Stimulated activated naive CD8-positive, alpha-beta T cell treated with anti-CD3 and anti-CD28 coated beads, Interleukin-15, amount 100 ng/mL, for 72 hours (primary cell): Measurements from ENCODE around the gene SLC39A6.
"Not testable (repeated sequence)": the region's sequence is repeated elsewhere in the genome, so short reads cannot be mapped to it uniquely, and the experiment has no call there.

Experiments
- ATAC-seq: fragments of 150-1000 bp; cut with Tn5 transposase; 2 replicates; pipeline ENCODE4 v1.10.0; 2021; ENCODE audit warnings: mild to moderate bottlenecking, moderate library complexity
- DNase-seq, 2 donors: peaks; one replicate each; pipeline ENCODE4 v3.0.0; 2021 to 2022
- H3K27ac Mint-ChIP-seq, 2 donors: one replicate each; pipeline ENCODE4 v1.8.0; 2022; ENCODE audit warnings: mild to moderate bottlenecking in 2 of 2, mixed read lengths in 2 of 2, moderate library complexity in 2 of 2
- H3K27me3 Mint-ChIP-seq: one replicate; pipeline ENCODE4 v1.8.0; 2022; ENCODE audit warnings: mixed read lengths
- H3K4me1 Mint-ChIP-seq: one replicate; pipeline ENCODE4 v1.8.0; 2022; ENCODE audit warnings: mild to moderate bottlenecking, mixed read lengths
- H3K4me3 Mint-ChIP-seq, 2 donors: one replicate each; pipeline ENCODE4 v1.8.0; 2022; ENCODE audit warnings: mild to moderate bottlenecking in 2 of 2, mixed read lengths in 2 of 2, moderate library complexity in 1 of 2
- H3K9me3 Mint-ChIP-seq, 2 donors: one replicate each; pipeline ENCODE4 v1.8.0; 2022; ENCODE audit warnings: mixed read lengths in 2 of 2

SLC39A6 gene

DNA sequence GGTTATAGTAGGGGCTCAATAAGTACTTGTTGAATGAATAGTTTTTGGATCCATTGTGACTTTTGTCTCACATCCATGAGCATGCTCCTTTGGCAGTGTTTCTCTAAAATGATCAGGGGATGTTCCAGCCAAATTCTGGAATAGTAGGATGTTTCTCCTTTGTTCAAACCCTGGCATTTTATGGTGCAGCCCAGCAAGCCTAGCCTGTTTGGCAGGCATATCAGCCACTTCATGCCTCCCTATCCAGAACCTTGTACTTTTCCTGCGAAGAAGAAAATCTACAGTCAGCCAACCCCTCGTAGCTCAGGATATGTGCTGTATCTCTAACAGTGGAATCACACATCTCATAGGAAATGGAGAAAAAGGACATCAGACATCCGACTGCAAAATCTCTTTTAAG, 34.7 kb downstream of the SLC39A6 start:
- no peak overlapping the region for H3K27ac Mint-ChIP-seq
- no peak for ATAC-seq
- H3K4me3 Mint-ChIP-seq: no peak overlapping the region
- H3K9me3 Mint-ChIP-seq: no peaks in the 10 kb centered on the region
- no peaks in the 10 kb centered on the region for H3K27me3 Mint-ChIP-seq
- no peak for DNase-seq
- no peaks in the 10 kb centered on the region for H3K4me1 Mint-ChIP-seq

DNA sequence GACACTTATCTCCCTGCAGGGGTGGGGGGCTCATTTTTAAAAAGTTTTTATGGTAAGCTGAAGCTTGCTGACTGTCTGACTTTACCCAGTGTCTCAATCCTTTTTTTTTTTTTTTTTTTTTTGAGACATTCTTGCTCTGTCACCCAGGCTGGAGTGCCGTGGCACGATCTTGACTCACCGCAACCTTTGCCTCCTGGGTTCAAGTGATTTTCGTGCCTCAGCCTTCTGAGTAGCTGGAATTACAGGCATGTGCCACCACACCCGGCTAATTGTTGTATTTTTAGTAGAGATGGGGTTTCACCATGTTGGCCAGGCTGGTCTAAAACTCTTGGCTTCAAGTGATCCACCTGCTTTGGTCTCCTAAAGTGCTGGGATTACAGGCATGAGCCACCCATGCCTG, 37.0 kb downstream of the SLC39A6 start:
- H3K4me1 Mint-ChIP-seq, DNase-seq, ATAC-seq, H3K27me3 Mint-ChIP-seq, H3K4me3 Mint-ChIP-seq, H3K27ac Mint-ChIP-seq, H3K9me3 Mint-ChIP-seq: not testable (repeated sequence)

- Mint-ChIP-seq H3K4me3 (no peak overlapping the region), H3K4me1 (peaks cover 2% of the 10 kb centered on the region), H3K9me3 (no peaks in the 10 kb centered on the region), H3K27me3 (no peaks in the 10 kb centered on the region), H3K27ac (no peak overlapping the region)
- ATAC-seq (no peak), DNase-seq (no peak)
Measured at GRCh38 chr18:36089001-36089400, 40.1 kb downstream of the SLC39A6 start.

DNA sequence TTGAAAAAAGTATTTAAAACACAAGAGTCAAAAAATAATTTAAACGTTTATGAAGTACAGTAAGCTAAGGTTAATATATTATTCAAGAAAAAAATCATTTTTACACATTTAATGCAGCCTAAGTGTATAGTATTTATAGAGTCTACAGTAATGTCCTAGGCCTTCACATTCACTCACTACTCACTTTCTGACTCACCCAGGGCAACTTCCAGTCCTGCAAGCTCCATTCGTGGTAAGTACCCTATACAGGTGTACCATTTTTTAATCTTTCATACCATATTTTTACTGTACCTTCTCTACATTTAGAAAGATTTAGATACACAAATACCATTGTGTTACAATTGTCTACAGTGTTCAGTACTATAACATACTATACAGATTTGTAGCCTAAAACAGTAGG, 40.9 kb downstream of the SLC39A6 start:
- no peak overlapping the region for H3K4me3 Mint-ChIP-seq
- no peak for ATAC-seq
- H3K27ac Mint-ChIP-seq: no peak overlapping the region
- H3K4me1 Mint-ChIP-seq: peaks cover 9% of the 10 kb centered on the region
- DNase-seq: no peak
- no peaks in the 10 kb centered on the region for H3K9me3 Mint-ChIP-seq
- H3K27me3 Mint-ChIP-seq: no peaks in the 10 kb centered on the region

GRCh38 chr18:36086186-36086585, 43.0 kb downstream of the SLC39A6 start:
- DNase-seq (no peak), ATAC-seq (no peak)
- H3K4me1 Mint-ChIP-seq: peaks cover 9% of the 10 kb centered on the region

DNA sequence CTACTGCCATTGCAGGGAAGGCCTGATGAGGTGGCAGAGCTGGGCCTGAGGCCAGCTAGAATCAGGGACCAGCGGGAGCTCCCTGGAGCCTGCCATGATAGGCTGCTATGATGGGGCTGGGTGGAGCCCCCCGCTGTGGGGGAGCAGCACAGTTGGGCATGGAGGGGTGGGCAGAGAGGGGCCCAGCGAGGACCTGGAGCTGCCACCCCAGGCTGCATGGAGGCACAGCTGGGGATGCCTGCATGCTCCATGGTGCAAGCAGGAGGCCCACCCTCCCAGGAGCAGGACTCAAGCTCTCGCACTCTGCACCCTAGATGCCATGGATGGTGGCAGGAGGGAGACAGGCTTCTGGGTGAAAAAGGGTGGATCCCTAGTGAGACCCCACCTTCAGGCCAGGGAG, 43.9 kb downstream of the SLC39A6 start:
- Mint-ChIP-seq H3K4me3 (no peak overlapping the region), H3K4me1 (peaks cover 9% of the 10 kb centered on the region), H3K9me3 (peaks cover 9 to 20% of the 10 kb centered on the region in 2 donors), H3K27ac (no peak overlapping the region), H3K27me3 (no peaks in the 10 kb centered on the region)
- no peak for ATAC-seq
- no peak for DNase-seq

More at GRCh38 chr18:36086186-36086585, 43.0 kb downstream of the SLC39A6 start:
- Mint-ChIP-seq H3K9me3 (peaks cover 6 to 10% of the 10 kb centered on the region in 2 donors), H3K27ac (no peak overlapping the region), H3K4me3 (no peak overlapping the region), H3K27me3 (no peaks in the 10 kb centered on the region)

DNA sequence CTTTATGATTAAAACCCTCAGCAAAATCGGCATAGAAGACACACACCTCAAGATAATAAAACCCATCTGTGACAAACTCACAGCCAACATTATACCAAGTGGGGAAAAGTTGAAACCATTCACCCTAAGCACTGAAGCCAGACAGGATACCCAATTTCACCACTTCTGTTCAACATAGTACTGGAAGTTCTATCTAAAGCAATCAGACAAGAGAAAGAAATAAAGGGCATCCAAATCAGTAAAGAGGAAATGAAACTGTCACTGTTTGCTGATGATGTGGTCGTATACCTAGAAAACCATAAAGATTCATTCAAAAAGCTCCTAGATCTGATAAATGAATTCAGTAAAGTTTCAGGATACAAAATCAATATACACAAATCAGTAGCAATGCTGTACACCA, 45.4 kb downstream of the SLC39A6 start:
- Mint-ChIP-seq H3K27me3 (no peaks in the 10 kb centered on the region), H3K4me3 (no peak overlapping the region), H3K4me1 (peaks cover 9% of the 10 kb centered on the region), H3K27ac (no peak overlapping the region), H3K9me3 (peaks cover 17 to 25% of the 10 kb centered on the region in 2 donors)
- DNase-seq (no peak), ATAC-seq (peak; percentile 60)

- H3K9me3 Mint-ChIP-seq: peaks cover 17 to 25% of the 10 kb centered on the region in 2 donors
- not testable (repeated sequence) for H3K4me3 Mint-ChIP-seq, ATAC-seq, H3K4me1 Mint-ChIP-seq, DNase-seq, H3K27ac Mint-ChIP-seq, H3K27me3 Mint-ChIP-seq
Measured at GRCh38 chr18:36081118-36081517, 48.0 kb downstream of the SLC39A6 start.

GRCh38 chr18:36078751-36079529, 50.2 kb downstream of the SLC39A6 start:
- Mint-ChIP-seq H3K4me1 (peaks cover 6% of the 10 kb centered on the region), H3K9me3 (peaks cover 17 to 25% of the 10 kb centered on the region in 2 donors), H3K27me3 (no peaks in the 10 kb centered on the region), H3K27ac (no peak overlapping the region), H3K4me3 (no peak overlapping the region)
- DNase-seq: no peak
- no peak for ATAC-seq

DNA sequence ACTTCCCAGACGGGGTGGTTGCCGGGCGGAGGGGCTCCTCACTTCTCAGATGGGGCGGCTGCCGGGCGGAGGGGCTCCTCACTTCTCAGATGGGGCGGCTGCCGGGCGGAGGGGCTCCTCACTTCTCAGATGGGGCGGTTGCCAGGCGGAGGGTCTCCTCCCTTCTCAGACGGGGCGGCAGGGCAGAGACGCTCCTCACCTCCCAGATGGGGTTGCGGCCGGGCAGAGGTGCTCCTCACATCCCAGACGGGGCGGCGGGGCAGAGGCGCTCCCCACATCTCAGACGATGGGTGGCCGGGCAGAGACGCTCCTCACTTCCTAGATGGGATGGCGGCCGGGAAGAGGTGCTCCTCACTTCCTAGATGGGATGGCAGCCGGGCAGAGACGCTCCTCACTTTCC, 51.4 kb downstream of the SLC39A6 start:
- not testable (repeated sequence) for H3K27me3 Mint-ChIP-seq, H3K4me3 Mint-ChIP-seq, ATAC-seq, H3K4me1 Mint-ChIP-seq, H3K27ac Mint-ChIP-seq, DNase-seq
- H3K9me3 Mint-ChIP-seq: peaks cover 17 to 25% of the 10 kb centered on the region in 2 donors

- Mint-ChIP-seq H3K27me3 (no peaks in the 10 kb centered on the region), H3K4me3 (no peak overlapping the region), H3K27ac (no peak overlapping the region), H3K9me3 (peaks cover 10 to 13% of the 10 kb centered on the region in 2 donors), H3K4me1 (no peaks in the 10 kb centered on the region)
- no peak for ATAC-seq
- DNase-seq: no peak
Measured at GRCh38 chr18:36075862-36076587, 53.1 kb downstream of the SLC39A6 start.

DNA sequence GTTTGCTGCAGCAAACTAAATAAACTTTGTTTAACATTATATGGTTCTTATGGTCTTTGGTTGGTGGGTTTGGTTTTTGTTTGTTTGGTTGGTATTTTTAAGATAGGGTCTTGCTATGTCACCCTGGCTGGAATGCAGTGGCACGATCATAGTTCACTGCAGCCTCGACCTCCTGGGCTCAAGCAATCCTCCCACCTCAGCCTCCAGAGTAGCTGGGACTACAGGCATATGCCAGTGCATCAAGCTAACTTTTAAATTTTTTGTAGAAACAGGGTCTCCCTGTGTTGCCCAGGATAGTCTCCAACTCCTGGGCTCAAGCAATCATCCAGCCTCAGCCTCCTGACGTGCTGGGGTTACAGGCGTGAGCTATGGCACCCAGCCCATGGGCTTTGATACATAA, 54.7 kb downstream of the SLC39A6 start:
- peaks cover 0 to under 1% of the 10 kb centered on the region in 2 donors for H3K9me3 Mint-ChIP-seq
- no peaks in the 10 kb centered on the region for H3K27me3 Mint-ChIP-seq
- no peak for DNase-seq
- H3K27ac Mint-ChIP-seq: peak overlapping the region in 1 of 2 donors; percentile 1
- no peak overlapping the region for H3K4me3 Mint-ChIP-seq
- H3K4me1 Mint-ChIP-seq: no peaks in the 10 kb centered on the region
- no peak for ATAC-seq

- no peak for ATAC-seq
- no peak overlapping the region for H3K4me3 Mint-ChIP-seq
- H3K4me1 Mint-ChIP-seq: no peaks in the 10 kb centered on the region
- H3K27me3 Mint-ChIP-seq: no peaks in the 10 kb centered on the region
- DNase-seq: no peak
- H3K27ac Mint-ChIP-seq: no peak overlapping the region
- no peaks in the 10 kb centered on the region for H3K9me3 Mint-ChIP-seq
Measured at GRCh38 chr18:36073676-36074075, 55.5 kb downstream of the SLC39A6 start.

GRCh38 chr18:36072406-36072805, 56.7 kb downstream of the SLC39A6 start:
- not testable (repeated sequence) for ATAC-seq, H3K27ac Mint-ChIP-seq, DNase-seq, H3K27me3 Mint-ChIP-seq, H3K9me3 Mint-ChIP-seq, H3K4me1 Mint-ChIP-seq, H3K4me3 Mint-ChIP-seq

GRCh38 chr18:36067055-36067957, 61.8 kb downstream of the SLC39A6 start, which contains the start of gene RPRD1A:
Gene RPRD1A, minus strand, starts transcription at chr18:36067559. Its CDS starts 155 bp downstream, at chr18:36067404.
- peaks cover 0 to 5% of the 10 kb centered on the region in 2 donors for H3K9me3 Mint-ChIP-seq
- H3K27me3 Mint-ChIP-seq: no peaks in the 10 kb centered on the region
- peak within 1 kb of the TSS; percentile 87 to 97 for H3K4me3 Mint-ChIP-seq
- DNase-seq (peak; percentile 97), ATAC-seq (peak; percentile 96)
- H3K4me1 Mint-ChIP-seq: peaks cover 36% of the 10 kb centered on the region
- peak within 1 kb of the TSS; percentile 95 for H3K27ac Mint-ChIP-seq
